GM12891 (cell line): ENCODE data around the gene CPS1.

ENCODE experiments used
- DNase-seq: peaks from one replicate; pipeline ENCODE4 v3.0.0; 2011; ENCODE audit warnings: low spot score; ENCODE audit not compliant: insufficient read length
- FAIRE-seq: peaks from 2 replicates; lab custom pipeline; 2011; peaks lifted over from hg19 to GRCh38; lab: Jason Lieb, UNC
- PAX5 ChIP-seq: IDR thresholded peaks from 2 replicates; pipeline ENCODE4 v1.6.1; 2011; ENCODE audit warnings: low read length, moderate library complexity, mild to moderate bottlenecking; ENCODE audit not compliant: insufficient read depth, severe bottlenecking
- POLR2A ChIP-seq: IDR thresholded peaks from 2 replicates; pipeline ENCODE4 v1.6.1; 2011; ENCODE audit warnings: low read depth, low read length, control low read depth
- POLR2AphosphoS5 ChIP-seq: IDR thresholded peaks from 2 replicates; pipeline ENCODE4 v1.6.1; 2011; ENCODE audit warnings: low read depth, low read length, control low read depth
- POU2F2 ChIP-seq: IDR thresholded peaks from 2 replicates; pipeline ENCODE4 v1.6.1; 2011; ENCODE audit warnings: low read depth, mild to moderate bottlenecking, control low read depth, low read length, moderate library complexity
- SPI1 ChIP-seq: IDR thresholded peaks from 2 replicates; pipeline ENCODE4 v1.6.1; 2011; ENCODE audit warnings: low read depth, low read length, control low read depth
- TAF1 ChIP-seq: IDR thresholded peaks from 2 replicates; pipeline ENCODE4 v1.6.1; 2011; ENCODE audit warnings: low read depth, low read length, control low read depth

Gene CPS1

DNA sequence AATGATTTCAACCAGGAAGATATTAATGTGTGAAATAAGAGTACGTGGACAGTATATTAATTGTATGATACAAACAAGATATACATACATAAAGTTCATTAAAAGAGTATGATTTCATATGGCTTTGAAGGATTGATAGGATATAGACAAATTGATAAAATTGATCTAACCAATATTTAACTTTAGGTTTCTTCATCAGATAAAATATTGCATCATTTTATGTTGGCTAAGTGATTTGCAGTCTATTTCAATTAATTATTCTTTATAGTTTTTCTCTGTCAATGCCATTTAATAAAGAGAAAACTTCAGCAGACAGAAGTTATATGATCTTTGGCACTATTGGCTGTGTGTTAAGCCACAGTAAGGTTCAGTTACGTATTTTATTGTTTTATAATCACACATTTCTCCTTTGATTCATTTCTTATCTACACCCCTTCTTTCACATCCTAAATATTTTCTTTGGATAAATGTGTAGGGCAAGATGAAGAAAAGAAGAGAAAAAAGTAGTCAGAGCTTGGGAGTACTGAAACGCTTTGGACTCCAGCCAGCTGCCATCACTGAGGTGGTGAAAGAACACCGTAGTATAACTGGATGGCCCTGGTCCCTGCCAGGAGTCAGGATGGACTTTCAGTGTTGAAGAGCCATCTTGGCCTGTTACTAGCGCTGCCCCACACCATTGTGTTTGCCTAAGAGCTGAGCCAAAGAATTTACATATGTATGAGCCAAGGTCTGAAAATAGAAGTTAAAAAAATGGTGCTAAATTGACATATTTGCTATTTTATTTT is 9.8 kb upstream of the CPS1 start:
- DNase-seq = no peak
- FAIRE-seq = no peak
- TF ChIP-seq PAX5 (no peak), POLR2A (no peak), POU2F2 (no peak), POLR2AphosphoS5 (no peak), SPI1 (no peak)

DNA sequence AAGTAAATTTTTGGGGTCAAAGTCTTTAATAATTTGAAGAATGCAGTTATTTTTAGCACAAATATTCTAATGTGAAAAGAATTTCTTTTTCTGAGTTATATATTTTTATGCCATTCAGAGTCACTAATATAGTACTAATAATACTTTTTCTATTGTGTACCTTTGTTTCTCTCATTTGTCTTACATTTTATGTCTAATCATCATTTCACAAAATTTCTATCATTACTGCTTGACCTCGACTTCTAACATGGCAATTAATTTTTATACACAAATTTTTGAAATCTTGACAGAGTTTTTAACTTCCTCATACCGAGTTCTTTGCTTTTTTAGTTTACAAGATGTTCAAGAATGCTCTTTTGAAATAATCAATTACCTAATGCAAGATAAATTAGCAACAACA is 8.4 kb upstream of the CPS1 start:
- no peak for TF ChIP-seq PAX5
- no peak for FAIRE-seq
- DNase-seq = no peak

GRCh38 chr2:210548878-210549384 is 7.5 kb upstream of the CPS1 start:
- no peak for TF ChIP-seq POU2F2
- TF ChIP-seq POLR2AphosphoS5 = no peak
- no peak for TF ChIP-seq TAF1
- no peak for TF ChIP-seq POLR2A
- TF ChIP-seq PAX5 = no peak
- TF ChIP-seq SPI1 = no peak
- no peak for DNase-seq
- no peak for FAIRE-seq

DNA sequence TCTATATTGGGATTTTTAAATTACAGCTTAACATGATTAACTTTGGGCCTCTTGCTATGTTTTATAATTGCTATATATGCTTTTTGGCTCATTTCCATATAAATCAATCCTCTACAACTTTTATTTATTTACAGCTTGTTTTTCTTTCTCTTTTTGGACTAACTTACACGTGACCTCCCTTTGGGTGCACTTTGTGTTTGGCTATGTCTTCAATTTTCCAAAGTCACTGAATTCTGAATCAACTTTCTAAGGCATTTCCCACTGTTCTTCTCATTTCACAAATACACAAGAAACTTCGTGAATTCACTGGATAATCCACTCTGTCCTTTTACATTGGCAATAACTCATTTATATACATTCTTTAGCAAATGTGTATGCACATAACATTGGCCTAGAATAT is 5.4 kb upstream of the CPS1 start:
- TF ChIP-seq POU2F2 (no peak), SPI1 (no peak), POLR2A (no peak), TAF1 (no peak), PAX5 (no peak), POLR2AphosphoS5 (no peak)
- FAIRE-seq = no peak
- DNase-seq = no peak

- TF ChIP-seq POLR2AphosphoS5 (no peak), TAF1 (no peak), PAX5 (no peak), POLR2A (no peak), SPI1 (no peak), POU2F2 (no peak)
- FAIRE-seq (no peak), DNase-seq (no peak)
Observed at GRCh38 chr2:210553373-210553772, 3.0 kb upstream of the CPS1 start.

DNA sequence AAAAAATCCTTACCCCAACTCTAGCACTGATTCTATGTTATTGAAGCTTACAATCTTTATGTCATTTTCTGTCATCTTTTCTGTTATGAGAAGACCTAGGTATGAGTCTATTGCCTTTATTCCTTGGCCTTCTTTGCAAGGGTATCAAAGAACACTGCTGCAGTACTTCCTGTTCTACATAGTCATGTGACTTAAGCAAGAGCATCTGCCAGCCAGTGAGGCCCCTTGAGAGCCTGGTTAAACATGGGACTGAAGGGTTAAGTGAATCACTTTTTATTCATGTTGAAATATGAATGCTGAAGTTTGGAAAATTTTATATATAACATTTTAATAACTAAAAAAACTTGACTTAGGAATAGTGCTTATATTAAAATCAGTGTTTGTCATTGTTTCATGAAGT is 844 bp upstream of the CPS1 start:
- FAIRE-seq = no peak
- TF ChIP-seq TAF1 (no peak), SPI1 (no peak), PAX5 (no peak), POLR2A (no peak), POU2F2 (no peak), POLR2AphosphoS5 (no peak)
- no peak for DNase-seq

DNA sequence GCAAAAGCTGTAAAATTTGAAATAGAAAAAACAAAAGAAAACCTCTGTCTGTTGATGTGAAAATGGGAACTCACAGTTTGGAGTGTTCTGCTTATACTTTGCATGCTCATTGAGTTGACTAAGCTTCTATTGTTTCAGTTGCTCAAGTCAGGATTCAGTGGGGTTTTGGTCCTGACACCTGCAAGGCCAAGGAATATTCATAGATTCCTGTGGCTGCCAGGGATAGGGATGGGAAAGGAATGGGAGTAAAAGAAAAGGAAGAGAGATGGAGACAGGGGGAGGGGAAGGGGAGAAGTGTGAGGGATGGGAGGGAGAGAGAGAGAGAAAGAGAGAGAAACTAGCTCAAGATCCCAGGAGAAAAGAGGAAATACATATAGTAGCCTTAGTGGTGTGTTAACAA is 1.3 kb downstream of the CPS1 start:
- no peak for TF ChIP-seq POU2F2
- TF ChIP-seq POLR2A = no peak
- no peak for TF ChIP-seq PAX5
- DNase-seq = no peak
- FAIRE-seq = no peak

GRCh38 chr2:210558708-210559107 is 2.3 kb downstream of the CPS1 start:
- FAIRE-seq (no peak), DNase-seq (no peak)
- TF ChIP-seq PAX5 (no peak), POLR2AphosphoS5 (no peak), SPI1 (no peak), POU2F2 (no peak), TAF1 (no peak), POLR2A (no peak)

DNA sequence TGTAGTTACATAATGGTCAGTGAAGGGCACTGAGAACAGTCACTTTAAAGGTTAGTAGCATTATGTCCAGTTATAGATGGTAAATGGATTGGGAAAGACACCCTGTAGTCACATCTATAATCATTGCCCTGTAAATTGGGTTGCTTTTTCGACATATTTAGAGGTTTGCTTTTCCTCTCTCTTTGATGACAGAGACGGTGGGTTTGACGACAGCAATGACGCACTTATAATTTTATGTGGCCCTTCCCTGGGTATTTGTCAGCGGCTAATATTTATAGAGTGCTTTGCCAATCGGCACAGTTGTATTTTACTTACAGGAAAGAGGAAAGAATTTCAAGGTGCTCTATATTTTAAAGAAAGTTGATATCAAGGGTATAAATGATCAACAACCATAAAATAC is 2.8 kb downstream of the CPS1 start:
- TF ChIP-seq TAF1 (no peak), SPI1 (no peak), POLR2A (no peak), POLR2AphosphoS5 (no peak), PAX5 (no peak), POU2F2 (no peak)
- DNase-seq = no peak
- FAIRE-seq = no peak

DNA sequence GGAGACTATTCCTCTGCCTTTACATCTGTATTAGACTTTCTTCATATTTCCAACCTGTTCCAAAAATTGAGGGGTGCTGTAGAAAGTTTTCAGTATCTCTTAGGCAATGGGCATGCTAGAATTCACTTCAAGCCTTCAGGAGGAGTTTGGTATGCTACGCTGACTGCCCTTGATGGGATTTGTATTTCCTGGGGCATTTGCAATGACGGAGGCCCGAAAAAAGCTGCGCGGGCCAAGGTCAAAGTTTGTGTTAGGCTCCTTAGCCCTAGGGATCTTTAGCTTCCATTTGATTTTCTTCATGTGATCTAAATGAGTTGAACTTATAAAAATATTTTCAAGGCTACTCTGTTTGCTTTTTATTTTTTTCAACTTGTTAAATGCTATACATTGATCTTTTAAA is 5.1 kb downstream of the CPS1 start:
- FAIRE-seq = no peak
- no peak for DNase-seq
- TF ChIP-seq POLR2A (no peak), PAX5 (no peak), SPI1 (no peak), POU2F2 (no peak), POLR2AphosphoS5 (no peak), TAF1 (no peak)
